ENCODE measurements around the gene AKT2.
"Not testable (repeated sequence)": the region's sequence is repeated elsewhere in the genome, so short reads cannot be mapped to it uniquely, and the experiment has no call there.

AKT2 gene

DNA sequence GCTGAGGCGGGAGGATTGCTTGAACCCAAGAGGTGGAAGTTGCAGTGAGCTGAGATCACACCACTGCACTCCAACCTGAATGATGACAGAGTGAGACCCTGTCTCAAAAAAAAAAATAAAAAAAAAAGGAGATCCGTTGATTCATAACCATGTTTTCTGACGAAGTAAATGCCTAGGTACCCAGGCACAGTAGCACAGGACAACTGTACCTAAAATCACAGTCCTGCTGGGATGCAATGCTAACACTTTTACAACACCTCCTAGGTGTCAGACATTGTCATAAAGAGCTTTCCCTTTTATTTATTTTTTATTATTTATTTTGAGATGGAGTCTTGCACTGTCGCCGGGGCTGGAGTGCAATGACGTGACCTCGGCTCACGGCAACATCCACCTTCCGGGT lies 64.5 kb downstream of the AKT2 start:
- TF ChIP-seq, protein P1, sequence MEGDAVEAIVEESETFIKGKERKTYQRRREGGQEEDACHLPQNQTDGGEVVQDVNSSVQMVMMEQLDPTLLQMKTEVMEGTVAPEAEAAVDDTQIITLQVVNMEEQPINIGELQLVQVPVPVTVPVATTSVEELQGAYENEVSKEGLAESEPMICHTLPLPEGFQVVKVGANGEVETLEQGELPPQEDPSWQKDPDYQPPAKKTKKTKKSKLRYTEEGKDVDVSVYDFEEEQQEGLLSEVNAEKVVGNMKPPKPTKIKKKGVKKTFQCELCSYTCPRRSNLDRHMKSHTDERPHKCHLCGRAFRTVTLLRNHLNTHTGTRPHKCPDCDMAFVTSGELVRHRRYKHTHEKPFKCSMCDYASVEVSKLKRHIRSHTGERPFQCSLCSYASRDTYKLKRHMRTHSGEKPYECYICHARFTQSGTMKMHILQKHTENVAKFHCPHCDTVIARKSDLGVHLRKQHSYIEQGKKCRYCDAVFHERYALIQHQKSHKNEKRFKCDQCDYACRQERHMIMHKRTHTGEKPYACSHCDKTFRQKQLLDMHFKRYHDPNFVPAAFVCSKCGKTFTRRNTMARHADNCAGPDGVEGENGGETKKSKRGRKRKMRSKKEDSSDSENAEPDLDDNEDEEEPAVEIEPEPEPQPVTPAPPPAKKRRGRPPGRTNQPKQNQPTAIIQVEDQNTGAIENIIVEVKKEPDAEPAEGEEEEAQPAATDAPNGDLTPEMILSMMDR (IDR thresholded peaks at IDR 0.05; ENCODE audit: insufficient read depth, low read length, poor library complexity, severe bottlenecking): no peak
- Histone ChIP-seq H3K4me3 (replicated peaks; ENCODE audit: low read depth, low read length) (no peak overlapping the region), H3K36me3 (ENCODE audit: control insufficient read depth, insufficient read depth, low read length) (no peaks in the 10 kb centered on the region), H3K27me3 (replicated peaks; ENCODE audit: control insufficient read depth, insufficient read depth, low read length) (no peaks in the 10 kb centered on the region; the same call in none of the 2 replicates)
- no peak for DNase-seq (ENCODE audit: extremely low read depth, insufficient read length)

DNA sequence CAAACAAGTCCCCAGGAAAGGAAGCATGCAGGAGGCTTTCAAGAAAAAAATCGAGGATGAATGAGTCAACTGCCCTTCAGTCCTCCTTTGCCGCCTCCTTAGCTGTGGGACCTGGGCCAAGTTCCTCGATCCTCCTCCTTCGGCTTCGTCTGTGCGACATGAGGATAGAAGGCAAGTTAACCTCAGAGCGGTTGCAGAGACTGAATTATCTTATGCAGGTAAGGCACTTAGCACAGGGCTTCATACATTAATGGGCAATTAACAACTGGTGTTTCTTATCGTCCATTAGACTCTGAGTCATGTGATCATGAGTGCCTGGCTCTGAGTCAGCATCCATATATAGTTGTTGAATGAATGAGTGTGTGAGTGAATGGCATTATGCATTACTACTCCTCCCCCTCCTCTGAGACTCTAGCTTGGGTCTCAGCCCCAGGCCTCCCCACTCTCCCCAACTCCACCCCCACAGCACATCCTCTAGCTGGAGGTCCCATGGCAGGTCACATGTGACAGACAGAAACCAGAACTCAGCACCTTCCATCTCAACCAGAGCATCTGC lies 65.3 kb downstream of the AKT2 start:
- TF ChIP-seq, protein P1 (IDR thresholded peaks at IDR 0.05; ENCODE audit: insufficient read depth, low read length, poor library complexity, severe bottlenecking): no peak
- no peak for DNase-seq (ENCODE audit: extremely low read depth, insufficient read length)
- Histone ChIP-seq H3K4me3 (replicated peaks; ENCODE audit: low read depth, low read length) (no peak overlapping the region), H3K27me3 (replicated peaks; ENCODE audit: control insufficient read depth, insufficient read depth, low read length) (no peaks in the 10 kb centered on the region; the same call in 1 of the 2 replicates), H3K36me3 (ENCODE audit: control insufficient read depth, insufficient read depth, low read length) (no peaks in the 10 kb centered on the region)

DNA sequence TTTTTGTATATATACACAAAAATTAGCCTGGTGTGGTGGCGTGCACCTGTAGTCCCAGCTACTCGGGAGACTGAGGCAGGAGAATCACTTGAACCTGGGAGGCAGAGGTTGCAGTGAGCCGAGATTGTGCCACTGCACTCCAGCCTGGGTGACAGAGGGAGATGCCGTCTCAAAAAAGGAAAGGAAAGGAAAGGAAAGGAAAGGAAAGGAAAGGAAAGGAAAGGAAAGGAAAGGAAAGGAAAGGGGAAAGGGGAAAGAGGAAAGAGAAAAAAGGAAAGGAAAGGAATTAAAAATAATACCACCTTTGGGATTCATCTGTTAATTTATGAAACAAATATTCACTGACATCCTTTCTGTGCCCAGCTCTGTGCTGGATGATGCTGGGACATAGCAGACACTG lies 66.1 kb downstream of the AKT2 start:
- H3K4me3 ChIP-seq (replicated peaks; ENCODE audit: low read depth, low read length); H3K27me3 ChIP-seq (replicated peaks; ENCODE audit: control insufficient read depth, insufficient read depth, low read length); DNase-seq (ENCODE audit: extremely low read depth, insufficient read length): not testable (repeated sequence)

DNA sequence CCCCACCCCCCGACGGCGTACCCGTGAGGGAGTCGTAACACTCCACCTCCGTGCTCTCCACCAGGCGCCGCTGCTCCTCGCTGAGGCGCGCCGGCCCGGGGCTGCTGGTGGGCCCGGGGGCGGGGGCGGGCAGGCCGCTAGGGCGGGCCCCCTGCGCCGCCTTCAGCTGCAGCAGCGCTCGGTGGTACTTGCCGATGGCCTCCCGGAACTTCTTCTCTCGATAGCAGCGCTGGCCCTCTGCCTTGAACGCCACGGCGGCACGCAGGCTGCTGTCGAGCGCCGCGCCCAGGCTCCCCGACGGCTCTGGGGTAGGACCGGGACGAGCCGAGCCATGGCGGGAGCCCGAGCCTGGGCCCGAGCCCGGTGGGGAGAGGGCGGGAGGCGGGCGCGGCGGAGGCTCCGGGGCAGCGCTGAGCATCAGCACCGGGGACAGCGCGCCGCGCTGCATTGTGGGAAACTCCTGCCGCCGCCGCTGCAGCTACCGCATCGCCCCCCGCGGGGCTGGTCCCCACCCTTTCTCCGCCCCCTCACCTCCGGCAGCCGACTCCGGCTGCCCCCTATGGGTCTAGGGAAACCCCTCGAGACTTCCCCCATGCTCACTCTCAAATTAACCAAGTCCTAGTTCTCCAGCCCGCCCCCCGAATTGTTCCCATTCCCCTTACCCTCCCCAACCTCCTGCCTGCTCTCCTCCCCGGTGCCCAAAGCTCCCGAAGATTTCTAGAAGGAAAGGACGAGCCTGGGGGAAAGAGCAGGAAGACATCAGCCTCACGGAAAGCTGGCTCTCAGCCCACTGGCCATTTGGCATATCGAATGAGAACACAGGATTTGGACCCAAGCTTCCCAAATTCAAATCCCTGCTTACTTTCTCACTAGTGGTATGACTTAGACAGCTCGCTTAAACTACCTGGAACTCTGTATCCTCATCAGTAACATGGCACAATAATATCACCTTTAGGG lies 66.9 kb downstream of the AKT2 start, which contains the start of gene TTC9B:
Gene TTC9B (minus strand): TSS at position 451 of the 957 bp plus-strand sequence. CDS start 3 bp downstream, at position 448.
- peak; percentile 54 for DNase-seq (ENCODE audit: extremely low read depth, insufficient read length)
- TF ChIP-seq, protein P1 (IDR thresholded peaks at IDR 0.05; ENCODE audit: insufficient read depth, low read length, poor library complexity, severe bottlenecking): no peak
- Histone ChIP-seq H3K4me3 (replicated peaks; ENCODE audit: low read depth, low read length) (no peak within 1 kb of the TSS), H3K27me3 (replicated peaks; ENCODE audit: control insufficient read depth, insufficient read depth, low read length) (no peaks in the 10 kb centered on the region; the same call in 1 of the 2 replicates), H3K36me3 (ENCODE audit: control insufficient read depth, insufficient read depth, low read length) (peaks cover 2% of the 10 kb centered on the region)

More for the DNA sequence above, 66.1 kb downstream of the AKT2 start:
- H3K36me3 ChIP-seq (ENCODE audit: control insufficient read depth, insufficient read depth, low read length): not testable (repeated sequence)

DNA sequence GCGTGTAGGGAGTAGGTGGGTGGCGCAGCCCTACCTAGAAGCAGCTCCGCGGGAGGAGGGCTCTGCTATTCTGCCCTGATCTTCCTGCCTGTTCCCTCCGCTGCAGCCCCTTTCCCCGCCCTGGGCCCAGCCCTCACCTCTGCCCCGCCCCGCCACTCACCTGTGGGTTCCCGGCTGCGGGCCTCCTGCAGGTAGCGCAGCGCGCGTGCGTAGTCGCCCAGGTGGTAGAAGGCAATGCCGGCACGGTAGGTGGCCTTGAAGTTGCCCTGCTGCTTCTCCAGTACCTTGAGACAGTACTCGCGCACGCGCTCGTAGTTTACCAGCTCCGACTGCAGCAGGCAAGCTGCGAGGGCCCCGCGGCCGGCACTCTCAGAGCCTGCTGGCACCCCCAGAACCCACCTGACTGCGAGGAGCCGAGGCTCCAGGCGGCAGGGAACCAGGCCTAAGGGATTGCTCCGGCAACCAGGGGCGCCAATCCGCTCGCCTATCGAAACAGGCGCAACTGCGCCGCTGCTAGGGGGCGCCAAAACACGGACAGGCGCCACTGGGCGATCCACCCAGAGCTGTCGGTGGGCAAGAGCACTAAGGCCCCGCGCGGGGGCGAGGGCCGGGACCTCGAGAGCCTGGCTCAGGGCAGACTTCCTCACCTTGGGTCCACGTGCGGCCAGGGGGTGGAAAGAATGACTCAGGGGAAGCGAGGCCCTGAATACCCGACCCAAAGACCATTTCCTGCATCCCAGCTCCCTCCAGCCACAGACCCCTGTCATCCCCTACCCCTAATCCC lies 67.9 kb downstream of the AKT2 start:
- no peak for DNase-seq (ENCODE audit: extremely low read depth, insufficient read length)
- Histone ChIP-seq H3K36me3 (ENCODE audit: control insufficient read depth, insufficient read depth, low read length) (peaks cover 2% of the 10 kb centered on the region), H3K27me3 (replicated peaks; ENCODE audit: control insufficient read depth, insufficient read depth, low read length) (no peaks in the 10 kb centered on the region; the same call in 1 of the 2 replicates), H3K4me3 (replicated peaks; ENCODE audit: low read depth, low read length) (no peak overlapping the region)
- TF ChIP-seq, protein P1 (IDR thresholded peaks at IDR 0.05; ENCODE audit: insufficient read depth, low read length, poor library complexity, severe bottlenecking): peak; percentile 25

DNA sequence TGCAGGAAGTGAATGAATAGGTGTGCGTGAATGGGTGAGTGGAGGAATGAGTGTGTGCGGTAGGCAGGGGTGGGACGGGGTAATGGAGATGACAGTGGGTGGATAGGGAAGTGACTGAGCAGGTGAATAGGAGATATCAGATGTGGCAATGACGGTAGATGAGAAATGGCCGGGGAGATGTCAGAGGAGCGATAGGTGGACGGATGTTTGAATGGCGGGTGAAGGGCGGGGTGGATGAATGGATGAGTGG lies 68.4 kb downstream of the AKT2 start:
- DNase-seq (ENCODE audit: extremely low read depth, insufficient read length): no peak
- Histone ChIP-seq H3K36me3 (ENCODE audit: control insufficient read depth, insufficient read depth, low read length) (peaks cover 2% of the 10 kb centered on the region), H3K27me3 (replicated peaks; ENCODE audit: control insufficient read depth, insufficient read depth, low read length) (no peaks in the 10 kb centered on the region; the same call in 1 of the 2 replicates), H3K4me3 (replicated peaks; ENCODE audit: low read depth, low read length) (no peak overlapping the region)
- TF ChIP-seq, protein P1 (IDR thresholded peaks at IDR 0.05; ENCODE audit: insufficient read depth, low read length, poor library complexity, severe bottlenecking): no peak

All from GM06990 (cell line).